VCaP (cell line): ENCODE measurements around the gene GPR25.

Experiments
- H3K27ac ChIP-seq: fragments of 450-650 bp; 2 replicates; pipeline ENCODE4 v1.5.1; 2017
- TF ChIP-seq, protein P1 (sequence below): fragments of 450-650 bp; conservative IDR thresholded peaks from 2 replicates; pipeline ENCODE4 v1.5.1; 2017; ENCODE audit warnings: mild to moderate bottlenecking, moderate library complexity

GPR25 gene

DNA sequence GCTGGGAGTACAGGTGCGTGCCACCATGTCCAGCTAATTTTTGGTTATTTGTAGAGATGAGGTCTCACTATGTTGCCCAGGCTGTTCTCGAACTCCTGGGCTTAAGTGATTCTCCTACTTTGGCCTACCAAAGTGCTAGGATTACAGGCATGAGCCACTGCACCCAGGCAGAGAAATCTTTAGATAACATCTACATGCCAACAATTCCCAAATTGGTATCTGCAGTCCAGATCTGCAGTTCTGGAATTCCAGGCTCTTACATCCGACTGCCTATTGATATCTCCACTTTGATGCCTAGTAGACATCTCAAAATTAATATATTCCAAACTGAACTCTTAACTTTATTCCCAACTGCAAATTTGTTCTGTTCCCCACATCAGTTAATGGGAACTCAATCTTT, 45.2 kb downstream of the GPR25 start:
- no peak overlapping the region for H3K27ac ChIP-seq
- TF ChIP-seq, protein P1, sequence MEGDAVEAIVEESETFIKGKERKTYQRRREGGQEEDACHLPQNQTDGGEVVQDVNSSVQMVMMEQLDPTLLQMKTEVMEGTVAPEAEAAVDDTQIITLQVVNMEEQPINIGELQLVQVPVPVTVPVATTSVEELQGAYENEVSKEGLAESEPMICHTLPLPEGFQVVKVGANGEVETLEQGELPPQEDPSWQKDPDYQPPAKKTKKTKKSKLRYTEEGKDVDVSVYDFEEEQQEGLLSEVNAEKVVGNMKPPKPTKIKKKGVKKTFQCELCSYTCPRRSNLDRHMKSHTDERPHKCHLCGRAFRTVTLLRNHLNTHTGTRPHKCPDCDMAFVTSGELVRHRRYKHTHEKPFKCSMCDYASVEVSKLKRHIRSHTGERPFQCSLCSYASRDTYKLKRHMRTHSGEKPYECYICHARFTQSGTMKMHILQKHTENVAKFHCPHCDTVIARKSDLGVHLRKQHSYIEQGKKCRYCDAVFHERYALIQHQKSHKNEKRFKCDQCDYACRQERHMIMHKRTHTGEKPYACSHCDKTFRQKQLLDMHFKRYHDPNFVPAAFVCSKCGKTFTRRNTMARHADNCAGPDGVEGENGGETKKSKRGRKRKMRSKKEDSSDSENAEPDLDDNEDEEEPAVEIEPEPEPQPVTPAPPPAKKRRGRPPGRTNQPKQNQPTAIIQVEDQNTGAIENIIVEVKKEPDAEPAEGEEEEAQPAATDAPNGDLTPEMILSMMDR = no peak

GRCh38 chr1:200919386-200919785, 46.6 kb downstream of the GPR25 start:
- TF ChIP-seq, protein P1 = no peak
- H3K27ac ChIP-seq = no peak overlapping the region

DNA sequence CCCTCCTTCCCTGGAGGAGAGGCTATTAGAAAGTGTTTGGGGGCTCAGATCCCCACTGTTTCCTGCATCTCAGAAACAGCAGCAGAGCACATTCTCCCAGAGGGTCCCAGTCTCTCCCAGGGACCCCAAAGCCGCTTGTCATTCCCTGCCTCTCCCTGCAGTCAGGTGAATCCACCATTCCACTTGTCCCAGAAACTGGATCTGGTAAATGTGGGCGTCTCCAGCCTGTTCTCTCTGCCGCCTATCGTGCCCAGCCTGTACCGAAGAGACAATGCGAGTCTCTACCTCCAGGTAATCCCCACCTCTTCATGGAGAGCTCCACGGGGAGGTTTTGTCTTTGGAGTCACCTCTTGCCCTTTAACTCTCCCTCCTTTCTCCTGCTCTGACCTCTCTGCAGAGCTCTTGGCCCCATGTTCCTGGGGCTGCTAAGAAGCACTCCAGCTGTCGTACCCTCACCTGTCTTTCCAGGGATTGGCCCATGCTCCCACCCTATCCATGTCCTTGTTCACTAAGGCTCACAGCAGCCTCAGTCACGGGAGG, 48.9 kb downstream of the GPR25 start:
- TF ChIP-seq, protein P1 = no peak

GRCh38 chr1:200922406-200922805, 49.6 kb downstream of the GPR25 start:
- H3K27ac ChIP-seq = no peak overlapping the region
- TF ChIP-seq, protein P1 = no peak

More for the DNA sequence above, 48.9 kb downstream of the GPR25 start:
- H3K27ac ChIP-seq = no peak overlapping the region

- TF ChIP-seq, protein P1 = no peak
Measured at GRCh38 chr1:200923601-200924000, 50.8 kb downstream of the GPR25 start.

More at GRCh38 chr1:200923601-200924000, 50.8 kb downstream of the GPR25 start:
- H3K27ac ChIP-seq = no peak overlapping the region
